Endothelial cell of umbilical vein (primary cell): ENCODE measurements around the gene PYCR2.

Experiments used
- EZH2 ChIP-seq: IDR thresholded peaks from 2 replicates; pipeline ENCODE4 v1.6.1; 2012; ENCODE audit warnings: borderline replicate concordance, low read depth, mild to moderate bottlenecking, moderate library complexity, low read length, inconsistent platforms; ENCODE audit not compliant: severe bottlenecking
- FOS ChIP-seq: IDR thresholded peaks from 2 replicates; pipeline ENCODE4 v1.6.1; 2011; ENCODE audit warnings: mild to moderate bottlenecking, low read length, moderate library complexity, borderline replicate concordance; ENCODE audit not compliant: insufficient read depth
- JUN ChIP-seq: IDR thresholded peaks from 2 replicates; pipeline ENCODE4 v1.6.1; 2011; ENCODE audit warnings: borderline replicate concordance, low read depth; ENCODE audit not compliant: insufficient read length, insufficient read depth
- MYC ChIP-seq: IDR thresholded peaks from one replicate; pipeline ENCODE4 v1.6.1; 2011; ENCODE audit warnings: mild to moderate bottlenecking, low read depth, low read length
- POLR2A ChIP-seq: IDR thresholded peaks from 2 replicates; pipeline ENCODE4 v1.6.1; 2012; ENCODE audit warnings: low read depth, mild to moderate bottlenecking, control low read depth, low read length
- POLR2AphosphoS5 ChIP-seq: IDR thresholded peaks from 2 replicates; pipeline ENCODE4 v1.6.1; 2012; ENCODE audit warnings: low read depth, mild to moderate bottlenecking, control low read depth, low read length, moderate library complexity; ENCODE audit not compliant: insufficient read depth
- TF ChIP-seq, protein P1 (sequence below), 2 donors: IDR thresholded peaks; 1 replicate in 1 of 2; 2 replicates in 1 of 2; pipeline ENCODE4 v1.5.1; 2011; ENCODE audit warnings: low read length in 2 of 2, mild to moderate bottlenecking in 2 of 2, moderate library complexity in 2 of 2, control low read depth in 1 of 2, inconsistent platforms in 1 of 2, low read depth in 1 of 2; ENCODE audit not compliant: insufficient read depth in 1 of 2; ENCODE audit errors: extremely low read depth in 1 of 2
- TF ChIP-seq, protein P2 (sequence below): IDR thresholded peaks from 2 replicates; pipeline ENCODE4 v1.6.1; 2011; ENCODE audit not compliant: insufficient read depth, insufficient read length

DNA sequence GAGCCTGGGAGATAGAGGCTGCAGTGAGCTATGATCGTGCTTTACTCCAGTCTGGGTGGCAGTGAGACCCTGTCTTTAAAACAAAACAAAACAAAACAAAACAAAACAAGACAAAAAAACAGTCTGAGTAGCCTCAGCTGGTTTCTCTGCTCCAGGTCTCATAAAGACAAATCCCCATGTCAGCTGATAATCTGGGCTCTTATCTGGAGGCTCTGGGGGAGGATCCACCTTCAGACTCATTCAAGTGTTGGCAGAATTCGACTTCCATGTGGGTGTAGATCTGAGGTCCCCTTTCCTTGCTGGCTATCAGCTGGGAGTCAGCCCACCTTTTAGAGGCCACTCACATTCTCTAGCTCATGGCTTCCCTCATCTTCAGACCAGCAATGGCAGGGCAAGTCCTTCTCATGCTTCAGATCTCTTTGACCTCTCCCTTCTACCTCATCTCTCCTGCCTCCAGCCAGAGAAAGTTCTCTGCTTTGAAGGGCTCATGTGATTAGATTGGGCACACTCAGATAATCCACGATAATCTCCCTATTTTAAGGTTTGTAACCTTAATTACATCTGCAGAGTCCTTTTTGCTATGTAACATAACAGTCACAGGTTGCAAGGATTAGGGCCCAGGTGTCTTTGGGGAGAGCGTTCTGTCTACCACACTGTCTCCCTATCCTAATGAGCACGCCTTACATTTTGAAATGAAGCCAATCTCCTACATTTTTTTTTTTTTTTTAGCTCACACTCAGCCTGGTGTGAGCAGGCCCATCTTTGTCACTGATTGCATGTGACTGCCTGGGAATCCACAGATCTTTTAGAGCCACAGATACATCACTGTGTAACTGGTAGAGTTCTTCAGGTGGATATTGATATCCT lies 7.5 kb upstream of the PYCR2 start:
- TF ChIP-seq, protein P1, sequence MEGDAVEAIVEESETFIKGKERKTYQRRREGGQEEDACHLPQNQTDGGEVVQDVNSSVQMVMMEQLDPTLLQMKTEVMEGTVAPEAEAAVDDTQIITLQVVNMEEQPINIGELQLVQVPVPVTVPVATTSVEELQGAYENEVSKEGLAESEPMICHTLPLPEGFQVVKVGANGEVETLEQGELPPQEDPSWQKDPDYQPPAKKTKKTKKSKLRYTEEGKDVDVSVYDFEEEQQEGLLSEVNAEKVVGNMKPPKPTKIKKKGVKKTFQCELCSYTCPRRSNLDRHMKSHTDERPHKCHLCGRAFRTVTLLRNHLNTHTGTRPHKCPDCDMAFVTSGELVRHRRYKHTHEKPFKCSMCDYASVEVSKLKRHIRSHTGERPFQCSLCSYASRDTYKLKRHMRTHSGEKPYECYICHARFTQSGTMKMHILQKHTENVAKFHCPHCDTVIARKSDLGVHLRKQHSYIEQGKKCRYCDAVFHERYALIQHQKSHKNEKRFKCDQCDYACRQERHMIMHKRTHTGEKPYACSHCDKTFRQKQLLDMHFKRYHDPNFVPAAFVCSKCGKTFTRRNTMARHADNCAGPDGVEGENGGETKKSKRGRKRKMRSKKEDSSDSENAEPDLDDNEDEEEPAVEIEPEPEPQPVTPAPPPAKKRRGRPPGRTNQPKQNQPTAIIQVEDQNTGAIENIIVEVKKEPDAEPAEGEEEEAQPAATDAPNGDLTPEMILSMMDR (IDR thresholded peaks at IDR 0.05; ENCODE audit: extremely low read depth in 1 of 2, insufficient read depth in 1 of 2, low read depth in 1 of 2, low read length in 2 of 2) = no peak
- TF ChIP-seq FOS (no peak), MYC (no peak), POLR2A (no peak), JUN (no peak), EZH2 (no peak), POLR2AphosphoS5 (no peak)
- TF ChIP-seq, protein P2, sequence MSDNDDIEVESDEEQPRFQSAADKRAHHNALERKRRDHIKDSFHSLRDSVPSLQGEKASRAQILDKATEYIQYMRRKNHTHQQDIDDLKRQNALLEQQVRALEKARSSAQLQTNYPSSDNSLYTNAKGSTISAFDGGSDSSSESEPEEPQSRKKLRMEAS = no peak
